Measurements from ENCODE around the gene FNDC3B. TPM values are rescaled to one million over a fixed set of nuclear protein-coding genes. Genes with fewer than 3 reads are reported as not detected.

FNDC3B gene
- total and polyA plus RNA-seq, 2 of the 8 experiments (the other 6 are each of a cell fraction or from before 2014, with no cell fraction given), result 14.1 to 44.4 TPM

- ChIA-PET POLR2A (ENCODE audit: partially characterized antibody) (no interaction called here), CTCF (ENCODE audit: partially characterized antibody) (interaction anchor here (1.2 kb wide), 1 partner anchor 9 kb away, joined by 4 read pairs; no protein-coding TSS in a partner anchor)
- no peak overlapping the region for H3K27ac ChIP-seq (ENCODE audit: low read depth, low read length)
- no peak overlapping the region for H3K14ac ChIP-seq (ENCODE audit: insufficient read length)
- no peak for FAIRE-seq
- H3K23me2 ChIP-seq (ENCODE audit: low read depth, low read length), result no peaks in the 10 kb centered on the region; the same call in 1 of the 2 replicates
- no peaks in the 10 kb centered on the region for H3K9me3 ChIP-seq (ENCODE audit: insufficient read depth in 2 of 2, low read depth in 1 of 2, low read length in 1 of 2)
- no peak overlapping the region for H2BK5ac ChIP-seq (ENCODE audit: low read depth, low read length)
- H3K79me1 ChIP-seq (ENCODE audit: low read depth, low read length), result no peaks in the 10 kb centered on the region
- H3K9ac ChIP-seq (replicated peaks in 1 of 4; ENCODE audit: extremely low read depth in 1 of 4, low read depth in 3 of 4, low read length in 3 of 4), result no peak overlapping the region
- WGBS, 2 experiments (ENCODE audit: extremely low coverage in 1 of 2, insufficient coverage in 1 of 2, insufficient read length in 1 of 2, insufficient replicate concordance in 2 of 2, low coverage in 1 of 2, low lambda C conversion rate in 2 of 2, missing lambda C conversion rate in 1 of 2), result 96% methylated on average over 1 of the region's 1 CpG; no CpG with 5 or more reads in 1 of the 2 experiments
- H3K4me1 ChIP-seq (replicated peaks in 1 of 4; ENCODE audit: control insufficient read depth in 3 of 4, insufficient read depth in 4 of 4, low read length in 3 of 4), result peaks cover 0 to 5% (median 1%) of the 10 kb centered on the region in 4 experiments; a peak in 5 of 7 replicates
- no peak for DNase-seq (ENCODE audit: low read depth in 1 of 2, low spot score in 2 of 2)
- H2AFZ ChIP-seq (ENCODE audit: low read length), result no peak overlapping the region
- no peaks in the 10 kb centered on the region; a peak in 2 of 8 replicates for H3K36me3 ChIP-seq (ENCODE audit: control insufficient read depth in 2 of 4, insufficient read depth in 4 of 4, low read length in 3 of 4)
- no peak overlapping the region for H2AK5ac ChIP-seq (ENCODE audit: low read depth, low read length)
- H3K27me3 ChIP-seq (replicated peaks in 1 of 4; ENCODE audit: control insufficient read depth in 3 of 4, extremely low read depth in 1 of 4, insufficient read depth in 3 of 4, low read length in 3 of 4), result no peaks in the 10 kb centered on the region
- TF ChIP-seq BRCA1 (IDR thresholded peaks at IDR 0.05; ENCODE audit: low read depth, low read length) (no peak), HDAC2 (IDR thresholded peaks at IDR 0.05; ENCODE audit: borderline replicate concordance in 1 of 2, low read depth in 2 of 2, low read length in 2 of 2) (no peak), KDM1A (IDR thresholded peaks at IDR 0.05; ENCODE audit: borderline replicate concordance, low read length) (no peak)
- TF ChIP-seq, protein P1, sequence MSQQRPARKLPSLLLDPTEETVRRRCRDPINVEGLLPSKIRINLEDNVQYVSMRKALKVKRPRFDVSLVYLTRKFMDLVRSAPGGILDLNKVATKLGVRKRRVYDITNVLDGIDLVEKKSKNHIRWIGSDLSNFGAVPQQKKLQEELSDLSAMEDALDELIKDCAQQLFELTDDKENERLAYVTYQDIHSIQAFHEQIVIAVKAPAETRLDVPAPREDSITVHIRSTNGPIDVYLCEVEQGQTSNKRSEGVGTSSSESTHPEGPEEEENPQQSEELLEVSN (IDR thresholded peaks at IDR 0.05), result no peak
- H2BK120ac ChIP-seq (replicated peaks; ENCODE audit: low read depth, low read length), result no peak overlapping the region
- no peak overlapping the region for H2BK15ac ChIP-seq (ENCODE audit: low read length)
- H4K5ac ChIP-seq (ENCODE audit: insufficient read length, low read depth, low read length), result no peak overlapping the region
- H3K18ac ChIP-seq (ENCODE audit: extremely low read depth, low read length), result no peak overlapping the region
- H3K23ac ChIP-seq (ENCODE audit: insufficient read length), result no peak overlapping the region
- peaks cover 3 to 16% of the 10 kb centered on the region in 2 experiments; a peak in 3 of 4 replicates for H3K79me2 ChIP-seq (ENCODE audit: control insufficient read depth in 1 of 2, insufficient read depth in 2 of 2, low read length in 2 of 2)
- H3K4ac ChIP-seq (replicated peaks; ENCODE audit: insufficient read length, low read depth, low read length), result no peak overlapping the region
- H4K91ac ChIP-seq (replicated peaks; ENCODE audit: insufficient read length, low read length), result no peak overlapping the region
- no peaks in the 10 kb centered on the region for H4K20me1 ChIP-seq (replicated peaks in 1 of 2; ENCODE audit: control insufficient read depth in 1 of 2, insufficient read depth in 2 of 2, low read length in 2 of 2)
- no peak overlapping the region for H2BK12ac ChIP-seq (ENCODE audit: low read depth, low read length)
- H3K4me3 ChIP-seq (ENCODE audit: extremely low read depth in 1 of 4, insufficient read depth in 2 of 4, low read depth in 3 of 4, low read length in 4 of 4), result no peak overlapping the region
- no peak overlapping the region for H3K56ac ChIP-seq (replicated peaks; ENCODE audit: insufficient read length, low read depth, low read length)
- no peak overlapping the region for H4K8ac ChIP-seq (ENCODE audit: extremely low read depth, insufficient read depth, low read length)
- no peak overlapping the region for H2BK20ac ChIP-seq (ENCODE audit: low read length)
- H3K4me2 ChIP-seq (ENCODE audit: insufficient read depth in 1 of 2, low read depth in 2 of 2, low read length in 2 of 2), result no peak overlapping the region
Observed at GRCh38 chr3:172229462-172229861, 190.1 kb downstream of the FNDC3B start.
